ENCODE measurements around the gene FERD3L.

The FERD3L gene

DNA sequence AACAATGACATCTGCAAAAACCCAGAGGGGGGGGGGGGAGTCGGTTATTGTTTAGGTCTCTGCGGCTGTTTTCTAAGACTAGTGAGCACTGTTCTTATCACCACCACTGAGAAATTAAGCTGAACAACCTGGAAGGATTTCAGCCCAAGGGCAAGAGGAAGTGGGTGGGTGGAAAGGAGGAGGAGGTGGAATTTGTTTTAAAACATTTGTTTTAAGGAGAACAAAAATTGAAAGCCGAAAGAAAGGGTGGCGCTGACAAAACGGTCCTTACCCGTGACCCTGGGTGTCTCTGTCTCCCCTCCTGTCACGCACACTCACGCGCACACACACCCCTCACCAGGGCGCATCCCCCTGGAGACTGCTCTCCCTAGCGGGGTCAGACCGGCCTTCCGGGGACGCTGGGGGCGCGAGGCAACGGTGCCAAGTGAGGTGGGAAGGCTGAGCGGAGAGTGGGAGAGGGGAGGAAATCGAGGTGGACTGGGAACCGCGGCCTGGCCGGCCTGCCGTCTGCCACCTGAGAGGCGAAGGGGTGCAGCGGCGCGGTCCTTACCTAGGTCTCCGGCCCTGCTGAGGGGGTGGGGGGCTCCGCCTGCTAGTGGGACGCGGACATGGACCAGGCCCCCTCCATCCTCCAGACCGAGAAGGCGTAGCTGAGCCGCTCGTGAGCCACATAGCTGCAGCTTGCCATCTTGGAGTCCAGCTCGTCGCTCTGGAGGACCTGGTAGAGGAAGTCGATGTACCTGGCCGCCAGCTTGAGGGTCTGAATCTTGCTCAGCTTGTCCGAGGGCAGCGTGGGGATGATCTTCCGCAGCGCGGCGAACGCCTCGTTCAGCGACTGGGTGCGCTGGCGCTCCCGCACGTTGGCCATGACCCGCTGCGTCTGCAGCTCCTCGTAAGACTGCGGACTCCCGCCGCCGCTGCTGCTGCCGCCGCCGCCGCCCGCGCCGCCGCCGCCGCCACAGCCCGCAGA lies 28.8 kb downstream of the FERD3L start:
- DNase-seq, result no peak

DNA sequence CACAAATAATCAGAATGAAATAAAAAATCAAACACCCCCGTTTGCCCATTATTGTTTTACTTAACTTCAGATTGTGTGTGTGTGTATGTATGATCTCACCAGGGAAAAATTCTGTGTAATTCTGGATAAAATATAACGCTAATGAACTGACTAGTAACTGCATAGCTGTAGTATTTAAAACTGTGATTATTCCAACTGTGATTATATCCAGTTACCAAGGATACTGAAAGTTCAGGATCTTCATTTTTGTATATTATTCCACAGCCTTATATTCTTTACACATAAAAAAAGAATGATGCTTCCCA lies 30.7 kb downstream of the FERD3L start:
- DNase-seq, result no peak

DNA sequence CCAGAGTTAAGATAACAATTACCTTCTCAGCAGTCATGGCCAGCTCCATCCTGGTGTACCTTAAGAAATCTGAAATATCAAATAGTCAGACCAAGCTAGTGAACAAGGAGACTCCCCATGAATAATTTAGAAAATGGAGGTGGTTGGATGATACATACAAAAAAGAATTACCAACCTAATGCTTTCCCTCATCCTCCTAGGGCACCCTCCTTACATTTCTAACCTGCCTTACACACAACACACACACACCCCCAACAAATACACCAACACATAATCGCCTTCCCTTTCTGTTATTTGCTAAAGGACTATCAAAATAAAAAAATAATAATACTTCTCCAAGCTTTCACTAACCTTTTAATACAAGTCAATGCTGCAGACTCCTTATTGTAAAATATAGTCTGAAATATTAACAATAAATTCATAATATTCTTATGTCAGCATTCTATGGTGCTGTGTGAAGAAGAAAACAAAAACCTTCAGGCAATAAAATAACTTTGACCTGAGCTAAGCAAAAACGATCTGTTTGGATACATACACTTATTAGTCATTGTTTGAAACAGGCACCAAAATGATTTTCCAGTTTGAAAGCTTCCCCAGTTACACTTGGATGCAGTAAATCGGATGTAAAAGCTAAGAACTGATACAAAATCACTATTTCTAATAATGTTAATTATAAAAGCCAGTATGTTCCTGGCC lies 31.2 kb downstream of the FERD3L start:
- no peak for DNase-seq

DNA sequence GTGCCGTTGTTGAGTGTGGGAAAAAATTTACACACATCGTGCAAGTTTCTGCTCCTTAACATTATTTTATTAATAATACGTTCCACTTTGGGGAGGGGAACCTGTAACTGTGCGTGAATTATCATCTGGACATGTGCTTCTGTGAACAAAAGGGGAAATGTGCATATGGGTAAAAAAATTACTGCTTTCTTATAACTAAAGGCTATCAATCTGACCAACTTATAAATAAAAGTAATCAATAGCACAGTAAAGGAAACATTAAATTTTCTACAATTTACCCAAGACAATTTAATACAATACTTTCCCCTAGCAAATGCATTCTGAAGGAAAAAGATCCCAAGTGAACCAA lies 32.2 kb downstream of the FERD3L start:
- no peak for DNase-seq

DNA sequence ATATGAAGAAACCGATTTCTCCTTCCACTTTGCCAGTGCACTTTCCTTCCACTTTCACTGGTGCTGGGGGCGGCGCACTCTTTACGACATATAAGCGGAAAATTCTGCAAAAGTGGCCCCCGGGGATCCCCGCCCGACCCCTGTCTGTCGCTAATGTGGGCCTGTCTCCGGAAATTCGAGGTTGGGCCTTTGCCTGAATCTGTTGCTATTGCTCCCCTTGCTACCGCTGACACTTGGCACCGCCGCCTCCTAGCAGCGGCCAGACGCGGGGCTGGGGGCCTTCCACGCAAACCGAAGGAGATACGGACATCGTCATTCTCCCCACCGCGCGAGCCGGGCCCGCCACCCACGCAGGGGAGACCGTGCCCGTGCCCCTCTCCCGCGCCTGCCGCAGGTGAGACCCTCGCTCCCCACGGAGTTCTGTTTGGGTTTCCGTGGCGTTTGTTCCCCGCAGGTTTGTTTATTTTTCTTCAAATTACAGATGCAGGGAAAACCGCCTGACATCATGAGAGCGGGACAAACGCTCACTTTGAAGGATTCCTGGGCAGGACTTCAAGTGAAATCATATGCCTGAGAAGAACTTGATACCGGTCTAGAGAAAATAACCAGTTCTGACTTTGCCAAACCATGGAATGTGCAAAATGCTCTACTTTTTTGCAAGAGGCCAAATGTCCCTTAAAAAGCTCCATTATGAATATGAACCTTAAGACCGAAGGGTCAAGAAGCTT lies 32.8 kb downstream of the FERD3L start:
- DNase-seq, result no peak

DNA sequence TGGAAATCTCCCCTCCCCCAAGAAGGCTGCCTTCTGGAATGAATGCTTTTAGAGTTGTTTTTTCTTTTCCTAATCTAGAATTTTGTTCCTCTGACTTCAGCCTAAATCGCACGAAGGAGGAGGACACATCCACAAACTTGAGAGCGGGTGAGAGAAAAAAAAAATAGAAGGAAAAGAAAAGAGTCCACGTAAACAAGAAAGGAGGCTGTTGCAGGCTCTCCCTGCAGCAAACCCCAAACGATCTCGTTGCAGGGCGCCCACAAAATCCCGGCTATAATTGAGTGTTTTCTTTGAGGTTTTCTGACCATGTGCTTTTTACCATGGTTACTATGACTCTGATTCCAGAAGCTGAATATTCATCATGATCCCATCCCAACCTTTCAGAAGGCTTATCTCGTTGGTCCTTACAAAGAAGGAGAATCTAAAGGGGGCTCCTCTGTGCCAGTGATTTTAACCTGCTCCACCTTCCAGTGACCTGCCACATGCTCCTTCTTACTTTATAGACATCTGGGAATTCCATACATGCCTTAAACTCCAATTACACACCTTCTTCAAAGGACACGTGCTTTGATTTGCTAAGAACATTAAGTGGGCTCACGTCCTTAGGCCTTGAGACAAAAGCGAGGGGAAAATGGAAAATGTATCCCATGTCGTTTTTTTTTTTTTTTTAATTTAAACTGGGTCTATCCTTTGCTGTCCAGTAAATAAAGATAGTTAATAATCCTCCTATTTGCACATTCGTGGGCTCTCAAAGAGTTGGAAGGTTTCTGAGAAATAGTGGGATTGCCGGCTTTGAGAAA lies 33.5 kb downstream of the FERD3L start:
- DNase-seq, result no peak

DNA sequence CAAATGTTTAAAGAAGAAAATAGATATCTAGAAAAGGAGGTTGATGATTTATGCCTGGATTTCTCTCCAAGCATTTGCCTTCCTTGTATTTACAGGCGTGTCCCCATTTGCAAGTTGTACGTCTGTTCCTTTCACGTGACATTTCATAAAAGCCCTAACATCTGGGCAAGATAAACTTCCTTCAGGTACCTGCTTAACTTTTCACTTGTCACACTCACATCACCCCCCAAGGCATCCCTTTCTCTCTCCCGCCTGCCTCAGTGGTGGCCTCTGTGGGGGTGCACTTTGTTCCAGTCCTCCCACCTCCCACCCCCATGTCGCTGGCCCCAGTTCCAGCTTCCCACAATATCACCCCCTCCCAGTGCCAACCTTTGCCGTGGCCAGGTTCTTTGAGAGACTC lies 34.4 kb downstream of the FERD3L start:
- DNase-seq, result no peak

DNA sequence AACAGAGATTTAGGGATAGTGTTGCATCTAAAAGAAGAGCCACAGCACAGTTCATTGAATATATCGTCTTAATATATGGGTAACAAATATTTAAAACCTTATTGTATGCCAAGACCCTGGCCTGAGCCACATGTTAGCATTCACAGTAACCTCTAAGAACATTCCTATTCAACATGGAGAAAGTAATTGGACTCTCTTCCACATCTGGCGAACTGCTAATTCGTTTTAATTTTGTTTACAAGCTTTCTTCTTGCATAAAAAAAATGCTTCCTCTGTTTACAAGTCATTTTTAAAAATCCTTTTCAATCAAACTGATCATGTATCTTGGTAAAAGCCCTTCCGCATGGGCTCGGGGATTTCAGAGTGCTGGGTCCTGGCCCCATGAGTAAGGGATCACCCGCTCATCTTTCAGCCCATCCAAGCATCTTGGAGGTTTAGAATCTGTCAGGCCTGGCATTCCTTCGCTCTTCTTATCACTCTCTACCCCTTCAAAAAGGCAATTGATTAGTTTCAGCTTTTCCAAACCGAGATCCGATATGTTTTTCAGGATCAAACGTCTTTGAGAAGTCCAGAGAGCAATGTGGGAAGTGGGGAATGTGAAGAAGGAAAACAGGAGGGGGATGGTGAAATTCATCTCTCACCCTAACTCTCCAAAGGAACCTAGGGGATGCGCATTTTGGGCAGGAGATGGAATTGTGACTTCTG lies 35.0 kb downstream of the FERD3L start:
- no peak for DNase-seq

DNA sequence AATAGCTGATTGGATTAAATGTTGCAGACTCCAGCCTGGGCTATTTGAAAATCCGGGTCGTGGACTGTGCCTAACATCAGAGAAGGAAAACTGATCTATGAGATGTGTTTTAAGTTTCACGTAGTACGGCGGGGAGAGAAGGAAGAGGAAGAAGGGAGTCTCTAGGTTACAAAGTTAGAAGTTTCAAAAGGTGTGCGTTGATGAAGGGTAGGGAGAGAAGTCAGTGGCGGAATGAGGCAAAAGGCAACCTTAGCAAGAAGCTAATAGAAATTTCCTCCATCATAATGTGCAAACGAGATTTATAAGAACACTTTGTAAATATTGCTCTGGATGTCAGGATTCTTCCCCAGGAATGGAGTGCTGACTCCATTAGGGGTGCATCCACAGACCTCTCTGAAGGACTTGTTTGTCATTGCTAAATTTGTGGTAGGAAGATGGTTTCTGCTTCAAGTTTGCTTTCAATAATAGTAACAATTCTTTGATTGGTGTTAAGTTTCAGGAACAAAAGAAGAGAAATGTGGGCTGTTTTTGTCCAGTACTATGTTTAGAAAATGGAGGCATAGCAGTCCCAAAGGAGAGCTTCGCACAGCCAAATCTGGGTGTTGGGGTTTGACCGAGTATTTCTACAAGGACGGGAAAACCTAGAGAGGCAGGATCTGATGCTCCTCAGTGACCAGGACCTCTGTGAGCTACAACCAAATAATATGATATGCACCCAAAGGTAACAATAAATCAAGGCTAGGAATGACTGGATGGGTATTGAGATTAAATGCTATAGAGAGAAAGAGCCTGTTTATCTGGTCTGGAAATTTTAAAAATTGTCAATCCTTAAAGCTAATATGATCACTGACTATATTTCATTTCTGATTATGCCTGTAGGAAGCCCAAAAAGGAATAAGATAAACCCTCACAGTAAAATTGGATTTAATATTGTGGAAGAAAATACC lies 35.9 kb downstream of the FERD3L start:
- DNase-seq, result no peak

DNA sequence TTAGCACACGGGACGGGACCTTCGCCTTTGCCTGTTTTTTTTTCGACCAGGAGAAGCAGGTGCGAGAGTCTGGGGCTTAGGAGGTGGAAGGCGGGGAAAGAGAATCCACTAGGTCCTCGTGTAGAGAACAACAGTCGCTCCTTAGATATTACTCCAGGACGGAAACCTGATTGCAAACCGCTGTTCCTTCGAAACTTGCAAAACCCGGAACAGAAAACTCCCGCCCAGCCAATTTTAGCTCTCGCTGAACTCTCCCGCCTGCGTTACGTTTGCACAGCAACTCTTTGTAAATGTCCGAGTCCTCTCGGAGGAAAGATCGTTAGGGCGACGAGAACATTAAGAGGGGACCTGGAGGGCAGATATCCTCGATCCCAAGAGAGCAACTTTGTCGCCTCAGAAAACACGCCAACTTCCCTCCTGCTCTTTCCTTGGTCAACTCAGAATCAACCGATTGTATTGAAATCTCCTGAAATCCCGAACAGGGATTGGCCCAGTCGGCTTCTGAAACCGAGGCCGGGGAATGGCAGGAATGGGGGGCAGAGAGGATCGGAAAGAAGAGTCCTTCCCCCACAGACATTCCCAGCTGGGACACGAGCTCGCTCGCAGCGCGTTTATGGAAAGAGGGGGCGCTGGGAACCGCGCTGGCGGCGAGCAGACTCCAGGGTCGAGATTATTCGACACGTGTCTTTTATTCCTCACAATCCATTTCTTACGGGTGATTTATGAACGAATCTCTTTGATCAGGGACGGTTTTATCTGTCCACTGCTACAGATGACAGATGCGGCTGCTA lies 37.7 kb downstream of the FERD3L start:
- no peak for DNase-seq

DNA sequence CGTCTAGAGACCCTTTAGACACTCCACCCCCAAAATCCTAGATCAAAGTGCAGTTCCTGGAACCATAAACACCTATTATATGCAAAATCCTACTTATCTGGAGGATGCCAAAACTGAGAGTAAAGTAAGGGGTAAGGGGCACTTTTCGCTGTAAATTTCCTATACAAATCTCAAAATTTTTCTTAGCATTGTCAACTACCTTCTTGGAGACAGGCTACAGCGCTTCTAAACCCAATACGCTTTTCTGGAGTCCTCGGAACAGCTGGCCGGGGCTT lies 38.2 kb downstream of the FERD3L start:
- no peak for DNase-seq

DNA sequence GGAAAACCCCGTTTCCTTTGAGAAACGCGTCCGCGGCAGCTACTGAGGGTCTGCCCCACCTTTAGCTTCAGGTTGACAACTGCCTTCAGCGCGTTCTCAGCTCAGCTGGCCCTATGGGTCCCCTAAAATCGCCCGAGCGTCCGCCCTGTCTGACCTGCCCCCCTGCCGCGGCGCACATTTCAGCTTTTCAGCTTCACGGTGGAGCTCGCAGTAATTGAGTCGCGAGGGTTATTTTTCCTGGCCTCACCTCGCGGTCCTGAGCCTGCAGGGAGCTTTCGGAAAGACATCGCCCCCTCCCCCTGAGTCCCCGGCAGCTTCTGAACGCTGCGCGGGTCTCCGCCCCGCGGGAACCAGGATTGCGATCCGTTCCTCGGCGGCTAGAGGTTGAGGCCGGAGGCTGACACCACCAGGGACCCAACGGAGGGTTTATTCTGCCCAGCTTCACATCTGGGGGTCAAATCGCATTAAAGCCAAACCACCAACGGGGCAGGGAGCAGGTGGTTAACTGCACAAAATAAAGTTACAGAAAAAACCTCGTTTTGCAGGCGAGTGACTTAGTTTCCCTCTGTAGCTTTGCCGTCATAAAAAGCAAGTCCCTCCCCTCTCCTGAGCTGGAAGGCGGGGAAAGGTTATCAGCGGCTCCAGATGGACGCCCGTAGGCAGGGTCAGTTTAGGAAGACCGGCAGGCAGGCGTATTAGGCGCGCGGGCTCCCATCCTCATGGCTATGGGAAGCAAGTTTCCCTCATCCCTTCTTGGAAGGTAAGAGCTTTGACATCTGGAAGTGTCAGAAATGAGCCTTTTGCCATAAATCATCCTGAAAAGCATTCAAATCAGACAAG lies 38.8 kb downstream of the FERD3L start:
- no peak for DNase-seq

DNA sequence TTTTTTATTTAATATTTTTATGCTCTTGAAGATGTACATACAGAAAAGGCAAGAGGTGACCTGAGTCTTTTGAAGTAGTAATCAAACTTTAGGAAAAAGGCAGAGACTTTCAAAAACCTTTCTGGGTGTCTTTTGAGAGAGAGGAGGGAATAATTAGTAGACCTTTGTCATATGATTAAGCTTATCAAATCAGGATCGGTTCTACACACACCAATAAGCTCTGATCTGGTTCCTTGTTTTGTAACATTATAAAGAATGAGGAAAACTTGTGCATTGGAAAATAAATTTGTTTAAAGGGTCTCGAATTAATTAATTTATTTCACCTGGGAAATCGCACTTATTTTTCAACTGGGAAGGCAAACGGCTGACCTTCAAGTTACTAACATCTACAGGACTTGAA lies 39.7 kb downstream of the FERD3L start:
- DNase-seq, result no peak

DNA sequence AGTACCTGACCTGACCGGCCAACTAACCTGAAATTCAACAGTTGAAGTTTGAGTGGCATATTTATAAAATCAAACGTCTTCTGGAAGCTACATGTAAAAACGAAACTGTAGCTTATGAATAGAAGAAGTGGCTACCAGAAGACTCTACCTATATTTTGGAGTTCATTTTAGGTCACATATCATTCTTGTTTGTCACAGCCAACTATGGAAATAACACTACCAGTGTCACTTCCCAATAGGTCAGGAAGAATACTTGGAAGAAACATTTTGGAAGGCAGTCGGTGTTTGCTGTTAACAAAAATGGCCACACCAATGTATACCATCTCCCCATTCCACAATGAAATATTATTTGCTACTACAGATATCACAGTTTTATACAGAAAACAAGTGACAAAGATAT lies 40.4 kb downstream of the FERD3L start:
- no peak for DNase-seq

DNA sequence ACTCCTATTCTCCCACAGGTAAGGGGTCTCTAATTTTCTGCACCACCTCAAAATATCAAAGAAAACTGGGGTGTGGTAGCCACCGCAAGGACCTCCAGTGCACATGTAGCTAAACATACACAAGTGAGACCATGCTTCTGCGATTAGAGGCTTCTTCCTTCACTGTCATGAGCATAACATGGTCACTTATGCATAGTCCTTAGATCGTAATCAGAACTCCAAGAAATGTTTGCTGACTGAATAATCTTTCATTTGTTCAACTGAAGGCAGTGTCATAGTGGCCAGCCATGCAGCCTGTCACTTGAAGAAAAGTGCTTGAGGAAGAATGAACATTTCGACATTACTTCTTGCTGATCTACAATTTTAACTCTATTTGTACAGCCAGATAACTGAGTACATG lies 42.3 kb downstream of the FERD3L start:
- DNase-seq, result no peak

DNA sequence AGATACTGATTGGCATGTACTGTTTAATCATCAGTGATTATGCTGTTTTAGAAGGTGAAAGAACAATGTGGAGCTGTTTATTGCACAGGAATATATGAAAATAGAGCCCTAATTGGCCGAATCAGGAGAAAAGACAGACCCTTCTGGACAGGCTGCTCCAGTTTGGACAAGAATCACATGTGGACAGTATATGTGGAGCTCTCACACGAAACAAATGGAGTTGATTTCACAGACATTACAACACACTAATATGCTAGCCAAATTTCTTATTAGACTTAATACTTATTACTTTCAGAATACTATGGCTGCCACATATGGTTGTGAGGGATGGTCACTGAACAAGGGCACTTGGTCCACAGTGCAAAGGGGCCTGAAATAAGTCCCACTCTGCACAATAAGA lies 43.3 kb downstream of the FERD3L start:
- no peak for DNase-seq

DNA sequence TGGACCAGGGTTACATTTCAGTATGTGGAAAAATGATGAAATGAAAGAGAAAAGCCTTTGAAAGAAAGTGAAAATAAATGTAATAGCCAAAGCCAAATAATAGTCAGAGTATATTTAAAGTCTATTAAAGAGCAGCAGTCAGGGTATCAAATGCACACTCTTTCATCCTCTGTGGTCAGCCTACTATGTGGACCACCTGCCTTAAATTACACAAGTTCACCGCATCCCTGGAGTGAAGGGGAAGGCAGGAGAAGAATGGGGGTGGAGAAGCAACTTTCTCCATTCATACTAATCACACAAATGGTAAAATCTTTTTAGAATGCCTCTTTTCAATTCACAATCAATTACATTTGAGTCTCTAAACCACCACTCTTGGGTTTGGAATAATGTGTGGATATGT lies 43.7 kb downstream of the FERD3L start:
- no peak for DNase-seq

DNA sequence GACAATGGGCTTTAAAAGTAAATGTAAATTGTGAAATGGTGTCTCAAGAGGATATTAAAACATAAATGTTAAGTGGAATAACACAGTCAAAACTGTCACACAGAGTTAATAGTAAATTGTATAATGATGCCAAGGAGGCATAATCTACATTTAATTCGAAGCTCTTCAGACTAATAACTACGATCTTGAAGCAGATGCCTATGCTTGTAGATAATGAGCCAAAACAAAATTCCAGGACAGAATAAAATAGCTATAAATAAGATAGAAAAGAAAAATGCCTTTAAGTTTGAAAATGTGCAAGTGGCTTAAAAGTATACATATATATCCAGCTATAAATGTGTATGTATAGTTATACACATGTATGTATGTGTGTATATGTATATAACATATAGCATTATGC lies 45.3 kb downstream of the FERD3L start:
- no peak for DNase-seq

DNA sequence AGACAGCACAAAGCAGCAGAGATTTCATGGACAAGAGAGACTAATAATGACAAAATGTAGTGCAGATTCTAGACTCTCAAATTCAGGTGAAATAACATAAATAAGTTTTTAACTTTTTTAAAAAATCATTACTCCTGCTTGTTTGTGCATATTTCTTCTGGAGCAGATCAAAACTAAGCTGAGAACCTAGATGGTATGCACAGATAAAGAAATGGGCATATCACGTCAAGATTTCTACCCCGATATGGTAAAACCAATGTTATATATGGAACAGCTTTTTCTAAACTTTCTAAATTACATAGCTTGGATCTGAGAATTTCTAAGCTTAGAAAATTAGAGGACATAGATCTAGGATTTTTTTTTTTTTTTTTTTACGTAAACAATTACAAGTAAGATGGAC lies 46.0 kb downstream of the FERD3L start:
- DNase-seq, result no peak

DNA sequence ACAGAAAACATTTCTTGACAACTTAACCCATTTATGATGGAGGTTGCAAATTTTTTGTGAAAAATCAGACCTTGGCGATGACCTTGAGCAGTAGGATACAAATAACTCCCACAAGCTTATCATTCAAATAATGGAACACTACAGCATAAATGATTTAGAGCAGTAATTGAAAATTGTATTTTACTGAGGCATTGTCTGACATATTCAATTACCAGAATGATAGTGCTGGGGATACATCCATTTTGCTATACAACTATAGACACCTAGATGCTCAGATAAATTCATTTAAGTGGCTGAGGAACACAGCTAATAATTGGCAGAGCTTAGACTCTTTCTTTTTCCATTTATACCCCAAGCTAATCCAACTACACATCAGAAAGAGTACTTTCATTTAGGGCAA lies 46.7 kb downstream of the FERD3L start:
- no peak for DNase-seq

Data from activated CD4-positive, alpha-beta T cell treated with anti-CD3 and anti-CD28 coated beads for 48 hours (primary cell).